Uterus (tissue), 4 donors: ENCODE measurements around the gene C9orf78. TPM values are rescaled to one million over a fixed set of nuclear protein-coding genes. Genes with fewer than 3 reads are reported as not detected.

ENCODE experiments used
- DNase-seq, 2 donors: peaks; one replicate each; pipeline ENCODE4 v3.0.0-alpha.2; 2019 to 2020
- H3K27ac ChIP-seq, 2 donors: fragments of 200-600 bp; sonication (generic); 1 replicate in 1 of 2; 2 replicates in 1 of 2; pipeline ENCODE4 v1.5.1; 2016 to 2018
- H3K27me3 ChIP-seq, 2 donors: fragments of 200-600 bp; sonication (generic); one replicate each; pipeline ENCODE4 v1.5.1; 2018 to 2019; ENCODE audit warnings: control low read depth in 1 of 2
- H3K36me3 ChIP-seq, 2 donors: fragments of 200-600 bp; sonication (generic); one replicate each; pipeline ENCODE4 v1.5.1; 2019; ENCODE audit warnings: control low read depth in 1 of 2
- H3K4me1 ChIP-seq, 2 donors: fragments of 200-600 bp; sonication (generic); one replicate each; pipeline ENCODE4 v1.5.1; 2018 to 2019; ENCODE audit warnings: control low read depth in 1 of 2
- H3K4me3 ChIP-seq, 2 donors: fragments of 200-600 bp; sonication (generic); 1 replicate in 1 of 2; 2 replicates in 1 of 2; pipeline ENCODE4 v1.5.1; 2018 to 2019; ENCODE audit warnings: mild to moderate bottlenecking in 1 of 2
- H3K9me3 ChIP-seq, 2 donors: fragments of 200-600 bp; sonication (generic); one replicate each; pipeline ENCODE4 v1.5.1; 2019; ENCODE audit warnings: control low read depth in 1 of 2
- CTCF ChIP-seq, 4 experiments: fragments of 200-600 bp in 2 of 4; fragments of 450-650 bp in 2 of 4; sonication (generic) in 2 of 4; IDR thresholded peaks; one replicate each; pipeline ENCODE4 v1.5.1; 2016 to 2019; ENCODE audit warnings: antibody characterized with exemption in 4 of 4, mild to moderate bottlenecking in 2 of 4, moderate library complexity in 1 of 4
- POLR2A ChIP-seq, 2 donors: fragments of 450-650 bp; IDR thresholded peaks; one replicate each; pipeline ENCODE4 v1.6.1; 2016; ENCODE audit warnings: antibody characterized with exemption in 2 of 2, mild to moderate bottlenecking in 1 of 2, moderate library complexity in 1 of 2
- intact Hi-C: fragments of 100-400 bp; cut with DNase I; formaldehyde crosslinking; loops from one replicate; pipeline ENCODE4 v1.15.1; 2023; ENCODE audit warnings: low total_unique reads
- total RNA-seq, 4 donors: library from RNA; depleted of rRNA in 3 of 4; stranded (reverse); fragments of >200 nt in 3 of 4; gene quantifications; one replicate each; pipeline versions ENCODE4 v1.1.0 to v1.2.4, GENCODE V29; 2014 to 2023
- donor health status: DM: yes; HTN: yes; CAD: no.

The C9orf78 gene
- total RNA-seq, 4 donors from 2014 or later: 17.4 to 56.9 (median 35.0) TPM

GRCh38 chr9:129848712-129849441 is 13.8 kb upstream of the C9orf78 start:
- no peaks in the 10 kb centered on the region for H3K36me3 ChIP-seq
- H3K9me3 ChIP-seq: no peaks in the 10 kb centered on the region
- H3K27me3 ChIP-seq: no peaks in the 10 kb centered on the region
- DNase-seq: no peak
- no peak for TF ChIP-seq POLR2A (IDR thresholded peaks at IDR 0.05)
- no peak for TF ChIP-seq CTCF (IDR thresholded peaks at IDR 0.05)
- H3K4me1 ChIP-seq: no peaks in the 10 kb centered on the region
- H3K27ac ChIP-seq: no peak overlapping the region
- H3K4me3 ChIP-seq: no peak overlapping the region
- intact Hi-C loops: no loop called here

- intact Hi-C loops: no loop called here
- H3K9me3 ChIP-seq: no peaks in the 10 kb centered on the region
- no peaks in the 10 kb centered on the region for H3K4me1 ChIP-seq
- no peaks in the 10 kb centered on the region for H3K27me3 ChIP-seq
- no peak for TF ChIP-seq CTCF (IDR thresholded peaks at IDR 0.05)
- no peak for TF ChIP-seq POLR2A (IDR thresholded peaks at IDR 0.05)
- H3K4me3 ChIP-seq: no peak overlapping the region
- no peak for DNase-seq
- H3K27ac ChIP-seq: no peak overlapping the region
- H3K36me3 ChIP-seq: no peaks in the 10 kb centered on the region
These were observed 10.3 kb upstream of the C9orf78 start for GRCh38 chr9:129845373-129845772.

- no peak for TF ChIP-seq CTCF (IDR thresholded peaks at IDR 0.05)
- TF ChIP-seq POLR2A (IDR thresholded peaks at IDR 0.05): no peak
- intact Hi-C loops: no loop called here
- no peak for DNase-seq
These were observed 6.0 kb upstream of the C9orf78 start for GRCh38 chr9:129841071-129841470.

GRCh38 chr9:129840034-129840433 is 5.0 kb upstream of the C9orf78 start:
- no peak overlapping the region for H3K27ac ChIP-seq
- no peaks in the 10 kb centered on the region for H3K27me3 ChIP-seq
- no peak overlapping the region for H3K4me3 ChIP-seq
- intact Hi-C loops: no loop called here
- H3K4me1 ChIP-seq: peaks cover 0 to 14% of the 10 kb centered on the region in 2 donors
- H3K9me3 ChIP-seq: no peaks in the 10 kb centered on the region
- TF ChIP-seq POLR2A (IDR thresholded peaks at IDR 0.05): no peak
- TF ChIP-seq CTCF (IDR thresholded peaks at IDR 0.05): no peak
- DNase-seq: no peak
- H3K36me3 ChIP-seq: no peaks in the 10 kb centered on the region

More at GRCh38 chr9:129841071-129841470, 6.0 kb upstream of the C9orf78 start:
- Histone ChIP-seq H3K36me3 (no peaks in the 10 kb centered on the region), H3K27ac (no peak overlapping the region), H3K27me3 (no peaks in the 10 kb centered on the region), H3K4me1 (peaks cover 0 to 13% of the 10 kb centered on the region in 2 donors), H3K4me3 (no peak overlapping the region), H3K9me3 (no peaks in the 10 kb centered on the region)

GRCh38 chr9:129839324-129840023 is 4.4 kb upstream of the C9orf78 start:
- Histone ChIP-seq H3K4me3 (no peak overlapping the region), H3K36me3 (no peaks in the 10 kb centered on the region), H3K4me1 (peaks cover 0 to 14% of the 10 kb centered on the region in 2 donors), H3K27me3 (no peaks in the 10 kb centered on the region), H3K27ac (no peak overlapping the region), H3K9me3 (no peaks in the 10 kb centered on the region)
- DNase-seq: no peak
- no peak for TF ChIP-seq POLR2A (IDR thresholded peaks at IDR 0.05)
- TF ChIP-seq CTCF (IDR thresholded peaks at IDR 0.05): no peak
- intact Hi-C loops: no loop called here
